ENCODE data around the gene FILIP1L. TPM values are rescaled to one million over a fixed set of nuclear protein-coding genes. Genes with fewer than 3 reads are reported as not detected.
A peak's percentile ranks its signal among the peaks of the same experiment; 100 is the strongest.

FILIP1L gene
- total RNA-seq, 4 donors from 2014 or later: 26.7 to 46.3 (median 30.8) TPM

- H3K27ac ChIP-seq: no peak overlapping the region
These were observed 165.7 kb downstream of the FILIP1L start for GRCh38 chr3:99948467-99949089.

DNA sequence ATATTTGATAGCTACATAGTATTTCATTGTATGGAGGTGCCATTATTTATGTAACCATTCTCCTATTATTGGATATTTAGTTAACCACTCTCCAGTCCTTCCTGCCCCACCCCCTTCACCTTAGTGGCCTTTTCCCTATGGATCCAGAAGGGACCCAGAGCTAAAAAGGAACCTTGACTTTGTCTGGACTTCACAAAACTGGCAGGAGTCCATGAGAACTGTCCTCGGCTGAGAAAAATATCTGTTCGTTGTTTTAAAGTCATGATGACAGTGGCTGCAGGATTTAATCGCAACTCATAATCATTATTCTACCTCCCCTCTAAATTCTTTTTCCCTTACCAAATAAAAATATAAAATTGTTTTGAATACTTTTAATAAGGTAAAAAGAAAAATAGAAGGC lies 166.9 kb downstream of the FILIP1L start:
- Histone ChIP-seq H3K27ac (no peak overlapping the region), H3K9me3 (no peaks in the 10 kb centered on the region), H3K4me1 (peaks cover 0 to 27% (median 13%) of the 10 kb centered on the region in 4 donors), H3K4me3 (no peak overlapping the region), H3K36me3 (no peaks in the 10 kb centered on the region), H3K27me3 (no peaks in the 10 kb centered on the region)
- DNase-seq (ENCODE audit: low spot score in 2 of 2): no peak
- TF ChIP-seq, protein P1, sequence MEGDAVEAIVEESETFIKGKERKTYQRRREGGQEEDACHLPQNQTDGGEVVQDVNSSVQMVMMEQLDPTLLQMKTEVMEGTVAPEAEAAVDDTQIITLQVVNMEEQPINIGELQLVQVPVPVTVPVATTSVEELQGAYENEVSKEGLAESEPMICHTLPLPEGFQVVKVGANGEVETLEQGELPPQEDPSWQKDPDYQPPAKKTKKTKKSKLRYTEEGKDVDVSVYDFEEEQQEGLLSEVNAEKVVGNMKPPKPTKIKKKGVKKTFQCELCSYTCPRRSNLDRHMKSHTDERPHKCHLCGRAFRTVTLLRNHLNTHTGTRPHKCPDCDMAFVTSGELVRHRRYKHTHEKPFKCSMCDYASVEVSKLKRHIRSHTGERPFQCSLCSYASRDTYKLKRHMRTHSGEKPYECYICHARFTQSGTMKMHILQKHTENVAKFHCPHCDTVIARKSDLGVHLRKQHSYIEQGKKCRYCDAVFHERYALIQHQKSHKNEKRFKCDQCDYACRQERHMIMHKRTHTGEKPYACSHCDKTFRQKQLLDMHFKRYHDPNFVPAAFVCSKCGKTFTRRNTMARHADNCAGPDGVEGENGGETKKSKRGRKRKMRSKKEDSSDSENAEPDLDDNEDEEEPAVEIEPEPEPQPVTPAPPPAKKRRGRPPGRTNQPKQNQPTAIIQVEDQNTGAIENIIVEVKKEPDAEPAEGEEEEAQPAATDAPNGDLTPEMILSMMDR (IDR thresholded peaks at IDR 0.05): no peak
- TF ChIP-seq POLR2A (IDR thresholded peaks at IDR 0.05) (no peak), EP300 (IDR thresholded peaks at IDR 0.05) (no peak)
- WGBS, 2 donors: 77 to 82% methylated on average over 3 of the region's 3 CpGs

More at GRCh38 chr3:99948467-99949089, 165.7 kb downstream of the FILIP1L start:
- H3K4me1 ChIP-seq: peaks cover 0 to 27% (median 13%) of the 10 kb centered on the region in 4 donors
- no peaks in the 10 kb centered on the region for H3K9me3 ChIP-seq
- H3K4me3 ChIP-seq: no peak overlapping the region
- WGBS, 2 donors: 91 to 94% methylated on average over 1 of the region's 1 CpG
- DNase-seq (ENCODE audit: low spot score in 2 of 2): no peak
- no peaks in the 10 kb centered on the region for H3K27me3 ChIP-seq
- no peaks in the 10 kb centered on the region for H3K36me3 ChIP-seq
- TF ChIP-seq POLR2A (IDR thresholded peaks at IDR 0.05): no peak
- TF ChIP-seq EP300 (IDR thresholded peaks at IDR 0.05): no peak
- TF ChIP-seq, protein P1 (IDR thresholded peaks at IDR 0.05): no peak

- TF ChIP-seq, protein P1 (IDR thresholded peaks at IDR 0.05): no peak
- TF ChIP-seq POLR2A (IDR thresholded peaks at IDR 0.05) (no peak), EP300 (IDR thresholded peaks at IDR 0.05) (peak in 1 of 2 donors; percentile 30)
- DNase-seq (ENCODE audit: low spot score in 2 of 2): no peak
- Histone ChIP-seq H3K4me3 (no peak overlapping the region), H3K27me3 (no peaks in the 10 kb centered on the region), H3K27ac (peak overlapping the region in 2 of 4 donors; percentile 55 to 60), H3K4me1 (peaks cover 0 to 29% (median 13%) of the 10 kb centered on the region in 4 donors), H3K9me3 (no peaks in the 10 kb centered on the region), H3K36me3 (no peaks in the 10 kb centered on the region)
- WGBS, 2 donors: 23 to 38% methylated on average over 5 of the region's 5 CpGs
These were observed 168.8 kb downstream of the FILIP1L start for GRCh38 chr3:99945328-99945995.

DNA sequence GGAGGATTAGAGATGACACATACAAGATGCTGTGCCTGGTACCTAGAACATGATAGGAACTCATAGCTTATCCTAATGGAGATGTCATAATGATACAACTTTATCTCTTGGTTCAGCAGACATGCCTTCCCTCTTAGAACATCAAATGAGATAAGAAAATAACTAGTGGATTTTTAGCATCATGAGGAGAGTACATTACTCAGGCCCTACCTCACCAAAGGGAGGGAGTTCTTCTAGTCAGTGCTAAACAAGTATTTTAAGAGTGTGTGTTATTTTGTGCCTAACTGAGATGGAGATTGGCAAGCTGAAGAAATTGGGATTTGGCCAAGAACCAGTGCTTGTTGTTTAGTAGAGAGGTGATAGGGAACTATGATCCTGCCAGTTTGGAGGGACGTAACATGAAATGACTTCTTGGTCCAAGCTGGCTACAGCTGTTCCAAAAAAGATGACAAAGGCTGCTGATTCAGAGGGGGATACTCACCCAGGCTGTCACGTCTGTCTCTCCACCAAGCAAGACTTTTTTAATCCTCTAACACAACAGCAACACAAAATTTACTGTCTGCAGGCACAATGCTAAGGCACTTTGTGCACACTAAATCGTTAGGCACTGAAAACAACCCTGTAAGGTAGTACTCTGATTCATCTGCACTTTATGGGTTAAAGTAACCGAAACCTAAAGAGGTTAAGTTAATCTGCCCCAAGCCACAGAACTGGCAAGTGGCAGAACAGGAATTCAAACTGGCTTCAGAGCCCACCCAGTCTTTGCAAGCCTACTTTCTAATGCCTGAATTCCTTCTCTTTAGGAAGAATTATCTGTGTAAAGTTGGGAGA lies 170.2 kb downstream of the FILIP1L start:
- Histone ChIP-seq H3K9me3 (no peaks in the 10 kb centered on the region), H3K36me3 (no peaks in the 10 kb centered on the region), H3K4me3 (no peak overlapping the region), H3K27ac (peak overlapping the region in 1 of 4 donors; percentile 60), H3K4me1 (peaks cover 0 to 42% (median 13%) of the 10 kb centered on the region in 4 donors), H3K27me3 (no peaks in the 10 kb centered on the region)
- WGBS, 2 donors: 68 to 83% methylated on average over 4 of the region's 4 CpGs
- TF ChIP-seq POLR2A (IDR thresholded peaks at IDR 0.05) (no peak), EP300 (IDR thresholded peaks at IDR 0.05) (no peak)
- TF ChIP-seq, protein P1 (IDR thresholded peaks at IDR 0.05): no peak
- DNase-seq (ENCODE audit: low spot score in 2 of 2): no peak
